HL-60/S4 treated with phorbol 12-myristate 13-acetate at 8.2 ng/mL for 4 days and 3 days (cell line): ENCODE data around the gene SEC31A.
"Not testable (repeated sequence)": the region's sequence is repeated elsewhere in the genome, so short reads cannot be mapped to it uniquely, and the experiment has no call there.

Source experiments
- in situ Hi-C: fragments of 300-500 bp; cut with MboI; formaldehyde crosslinking; loops from 2 replicates; pipeline ENCODE4 v1.15.0; 2022; ENCODE audit warnings: low sequenced_read_pairs

The SEC31A gene

DNA sequence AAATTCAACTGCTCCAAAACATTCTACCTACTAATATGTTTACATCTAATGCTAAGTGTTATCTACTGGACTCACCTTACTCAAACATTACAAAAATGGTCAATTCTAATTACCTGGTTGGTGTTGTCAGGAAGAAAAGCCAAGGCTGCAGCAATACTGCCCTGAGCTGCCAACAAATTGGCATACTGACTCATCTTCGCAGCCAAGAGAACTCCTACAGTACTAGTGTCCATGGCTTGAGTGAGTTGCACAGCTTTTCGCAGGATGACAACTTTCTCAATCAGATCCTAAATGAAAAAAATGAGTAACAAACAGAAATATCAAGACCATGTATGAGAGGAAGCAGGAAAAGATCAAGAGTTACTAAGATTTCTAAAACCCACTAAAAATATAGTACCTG lies 39.6 kb downstream of the SEC31A start:
- in situ Hi-C loops = no loop called here

GRCh38 chr4:82850684-82851083 lies 40.3 kb downstream of the SEC31A start:
- in situ Hi-C loops = no loop called here

DNA sequence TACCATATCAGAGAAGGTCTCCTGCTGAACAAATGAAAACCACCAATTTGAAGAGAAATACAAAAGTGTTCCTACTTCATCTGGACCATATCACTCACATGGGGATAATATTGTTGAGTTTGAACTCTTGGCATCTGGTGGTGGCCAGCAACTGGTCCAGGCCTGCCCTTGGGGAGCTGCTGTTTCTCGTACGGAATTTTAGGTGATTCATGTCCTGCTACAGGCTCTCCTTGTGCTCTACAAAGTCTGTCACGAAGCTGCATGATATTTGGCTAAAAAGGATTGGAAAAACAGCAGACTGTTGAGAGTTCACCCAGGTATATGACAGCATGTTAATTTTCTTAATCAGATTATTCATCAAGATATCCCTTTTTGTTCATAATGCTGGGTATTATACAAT lies 42.2 kb downstream of the SEC31A start:
- in situ Hi-C loops = no loop called here

- in situ Hi-C loops = no loop called here
Observed at GRCh38 chr4:82842593-82842992, 48.4 kb downstream of the SEC31A start.

GRCh38 chr4:82839624-82840023 lies 51.3 kb downstream of the SEC31A start:
- in situ Hi-C loops = no loop called here

DNA sequence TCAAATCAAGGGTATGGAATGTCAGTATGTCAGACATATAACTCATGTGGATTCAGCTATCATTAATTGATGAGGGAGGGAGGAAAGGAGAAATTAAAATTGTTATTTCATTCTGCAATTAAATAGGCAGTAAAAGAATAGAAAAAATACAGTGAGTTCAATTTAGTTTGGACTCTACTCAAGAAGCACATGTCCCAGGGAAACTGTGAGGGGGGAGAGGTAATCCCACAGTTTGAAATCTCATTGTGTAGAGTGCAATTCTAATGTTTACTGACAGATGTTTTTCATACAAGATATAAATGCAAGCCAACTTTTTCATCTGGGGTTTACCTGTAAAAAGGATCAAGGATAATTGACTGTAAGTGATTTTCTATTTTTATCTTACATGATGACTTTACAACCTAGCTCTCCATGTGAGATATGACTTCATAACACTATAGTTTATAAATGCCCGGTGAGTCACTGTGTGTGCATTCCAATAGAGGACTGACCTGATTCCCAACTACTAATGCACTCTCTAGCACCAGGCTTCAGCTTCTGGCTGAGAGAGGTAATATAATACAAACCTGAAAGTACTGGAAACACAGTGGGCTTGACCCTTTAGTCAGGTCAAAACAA lies 57.1 kb downstream of the SEC31A start:
- in situ Hi-C loops = no loop called here

GRCh38 chr4:82833060-82833459 lies 57.9 kb downstream of the SEC31A start:
- in situ Hi-C loops = not testable (repeated sequence)

- in situ Hi-C loops = no loop called here
Observed at GRCh38 chr4:82825425-82825824, 65.5 kb downstream of the SEC31A start.

GRCh38 chr4:82823062-82823461 lies 67.9 kb downstream of the SEC31A start:
- in situ Hi-C loops = no loop called here

- in situ Hi-C loops = no loop called here
Observed at GRCh38 chr4:82820689-82821088, 70.3 kb downstream of the SEC31A start.

DNA sequence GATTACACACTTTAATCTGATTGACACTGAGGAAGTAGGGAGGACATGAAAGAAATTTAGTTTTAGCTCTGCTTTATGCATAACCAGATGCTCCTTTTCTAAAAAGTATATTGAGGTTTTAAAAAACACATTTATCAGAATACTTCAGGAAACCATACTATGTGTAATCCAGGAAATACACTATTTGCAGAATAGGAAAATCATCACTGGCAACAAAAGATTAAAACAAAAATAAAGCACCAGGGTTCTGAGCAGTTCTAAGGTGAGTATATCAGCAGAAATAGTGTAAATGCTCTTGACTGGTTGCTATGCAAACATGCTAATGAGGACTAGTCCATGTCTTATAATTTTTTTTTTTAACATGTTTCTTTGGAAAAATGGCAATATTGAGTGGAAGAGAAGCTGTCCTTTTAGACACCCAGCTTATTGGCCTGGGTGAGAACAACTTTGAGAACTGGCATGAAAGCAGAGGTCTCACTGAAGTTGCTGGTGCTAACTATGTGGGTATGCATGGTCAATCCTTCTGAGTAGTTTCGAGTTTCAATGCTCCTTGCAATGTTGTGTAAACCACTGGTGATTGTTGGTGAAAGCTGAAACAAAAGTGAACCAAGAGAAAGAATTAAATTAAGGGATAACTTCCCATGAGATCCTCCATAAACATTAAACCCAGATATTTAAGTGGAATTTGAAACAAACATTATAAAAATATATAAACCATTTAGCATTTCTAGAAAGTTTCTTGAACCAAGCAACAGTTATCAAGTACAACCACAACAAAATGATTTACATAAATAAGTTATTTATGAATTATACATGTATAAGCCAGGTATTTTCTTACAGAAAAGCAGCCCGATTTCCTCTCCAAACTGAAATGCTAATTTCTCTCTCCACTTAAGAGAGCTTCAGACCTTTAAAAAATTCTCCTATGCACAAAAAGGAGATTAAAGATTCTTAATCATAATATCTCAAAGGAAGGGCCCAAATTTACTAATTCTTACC lies 72.0 kb downstream of the SEC31A start:
- in situ Hi-C loops = no loop called here

DNA sequence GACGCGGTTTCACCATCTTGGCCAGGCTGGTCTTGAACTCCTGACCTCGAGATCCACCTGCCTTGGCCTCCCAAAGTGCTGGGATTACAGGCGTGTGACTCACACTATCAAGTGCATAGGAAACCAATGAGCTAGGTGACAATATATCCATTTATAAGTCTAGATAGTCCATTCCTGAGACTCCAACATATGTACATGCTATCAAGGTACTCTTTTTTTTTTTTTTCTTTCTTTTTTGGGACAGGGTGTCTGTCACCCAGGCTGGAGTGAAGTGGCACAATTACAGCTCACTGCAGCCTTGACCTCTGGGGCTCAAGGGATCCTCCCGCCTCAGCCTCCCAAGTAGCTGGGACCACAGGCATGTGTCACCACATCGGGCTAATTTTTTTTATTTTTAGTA lies 74.1 kb downstream of the SEC31A start:
- in situ Hi-C loops = not testable (repeated sequence)

DNA sequence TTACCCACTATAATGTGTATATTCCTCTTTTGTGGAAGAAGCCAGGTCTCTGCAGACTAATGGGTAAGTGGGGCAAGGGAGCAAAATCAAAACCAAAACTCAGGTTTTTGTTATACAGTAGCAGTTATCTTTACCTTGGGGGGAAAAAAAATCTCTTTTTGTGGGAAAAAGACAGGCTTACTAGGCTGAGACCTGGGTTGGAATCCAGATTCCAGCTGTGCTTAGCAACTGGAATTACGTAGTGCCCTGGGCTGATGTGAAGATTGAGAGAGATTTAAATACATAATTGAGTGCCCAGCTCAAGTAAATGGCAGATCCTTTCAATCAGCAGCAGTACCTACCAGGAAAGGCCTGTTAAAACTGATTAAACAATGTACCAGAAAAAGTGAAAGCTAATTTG lies 76.9 kb downstream of the SEC31A start:
- in situ Hi-C loops = no loop called here

GRCh38 chr4:82811838-82812341 lies 79.1 kb downstream of the SEC31A start:
- in situ Hi-C loops = no loop called here

GRCh38 chr4:82811392-82811791 lies 79.6 kb downstream of the SEC31A start:
- in situ Hi-C loops = no loop called here

- in situ Hi-C loops = no loop called here
Observed at GRCh38 chr4:82810176-82810575, 80.8 kb downstream of the SEC31A start.

DNA sequence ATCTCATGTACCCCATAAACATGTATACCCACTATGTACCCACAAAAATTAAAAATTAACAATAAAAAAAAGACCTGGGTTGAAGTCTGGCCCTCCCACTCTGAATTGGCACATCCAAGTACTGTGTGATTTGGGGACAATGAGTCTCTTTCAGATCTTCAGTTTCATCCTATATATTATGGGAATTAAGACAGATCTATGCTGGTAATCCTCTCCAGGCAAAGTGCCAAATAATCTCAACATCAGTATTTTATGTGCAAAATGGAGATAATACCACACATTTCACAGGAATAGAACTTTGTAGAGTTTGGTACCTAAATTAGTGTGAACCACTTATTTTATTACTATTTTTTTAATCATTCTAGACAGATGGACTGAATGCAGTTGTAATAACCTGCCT lies 81.3 kb downstream of the SEC31A start:
- in situ Hi-C loops = no loop called here

GRCh38 chr4:82803746-82804145 lies 87.2 kb downstream of the SEC31A start:
- in situ Hi-C loops = no loop called here

DNA sequence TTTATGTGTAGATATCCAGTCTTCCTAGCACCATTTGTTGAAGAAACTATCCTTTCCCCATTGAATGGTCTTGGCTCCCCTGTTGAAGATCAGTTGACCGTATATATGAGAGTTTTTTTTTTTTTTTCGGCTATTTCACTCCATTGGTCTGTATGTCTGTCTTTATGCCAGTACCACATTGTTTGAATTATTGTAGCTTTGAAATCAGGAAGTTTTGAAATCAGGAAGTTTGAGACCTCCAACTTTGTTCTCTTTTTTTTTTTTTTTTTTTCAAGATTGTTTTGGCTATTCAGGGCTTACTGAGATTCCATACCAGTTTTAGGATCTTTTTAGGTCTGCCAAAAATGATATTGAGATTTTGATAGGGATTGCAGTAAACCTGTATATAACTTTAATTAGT lies 88.0 kb downstream of the SEC31A start:
- in situ Hi-C loops = no loop called here

GRCh38 chr4:82801910-82802521 lies 88.9 kb downstream of the SEC31A start:
- in situ Hi-C loops = no loop called here

DNA sequence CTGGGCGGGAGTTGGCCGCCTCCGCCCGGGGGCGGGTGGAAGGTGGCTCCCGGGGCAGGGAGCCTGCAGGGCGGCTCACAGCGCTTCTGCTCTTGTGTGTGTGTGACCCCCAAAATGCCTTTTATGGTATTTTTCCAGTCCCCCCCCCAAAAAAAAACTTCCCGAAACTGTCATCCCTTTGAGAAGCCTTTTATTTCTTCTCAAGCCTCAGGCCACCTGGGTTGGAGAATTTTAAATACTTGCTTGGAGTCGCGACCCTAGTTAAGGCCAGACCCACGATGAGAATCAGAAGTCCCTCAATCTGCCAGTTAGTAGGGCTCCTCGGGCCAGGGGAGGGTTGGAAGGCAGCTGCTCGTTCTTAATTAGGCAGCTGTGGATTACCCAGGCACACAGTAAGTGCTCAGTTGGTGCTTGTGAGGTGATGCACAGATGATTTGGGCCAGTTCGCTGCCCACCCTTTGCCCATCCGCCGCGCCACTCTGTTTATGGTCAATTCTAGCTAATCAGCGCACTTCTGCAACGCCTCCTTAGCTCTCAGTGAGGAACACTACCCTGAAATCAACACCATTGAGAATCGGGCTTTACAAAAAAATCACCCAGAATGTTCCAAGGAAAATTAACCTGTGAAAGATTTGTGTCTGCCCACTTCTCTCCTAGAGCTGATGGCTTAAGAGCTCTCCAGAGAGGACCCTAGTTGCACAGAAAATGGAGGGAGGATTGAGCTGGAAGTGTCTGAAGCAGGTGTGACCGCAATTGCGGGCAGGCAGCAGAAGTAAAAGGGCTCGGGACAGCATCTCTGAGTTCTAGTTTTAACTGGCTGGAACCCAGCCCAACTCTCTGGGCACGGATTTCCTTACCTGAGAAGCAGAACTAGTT lies 91.7 kb downstream of the SEC31A start:
- in situ Hi-C loops = no loop called here
